Measurements from ENCODE around the gene MAD2L2. TPM values are rescaled to one million over a fixed set of nuclear protein-coding genes. Genes with fewer than 3 reads are reported as not detected.
"Not testable (repeated sequence)": the region's sequence is repeated elsewhere in the genome, so short reads cannot be mapped to it uniquely, and the experiment has no call there.

MAD2L2 gene
- total RNA-seq, 1 donor from 2014 or later, result 19.8 TPM

GRCh38 chr1:11649624-11650330, 31.2 kb downstream of the MAD2L2 start:
- Histone ChIP-seq H3K4me3 (ENCODE audit: low read length in 3 of 3) (no peak overlapping the region), H3K27ac (ENCODE audit: low read depth, low read length) (no peak overlapping the region), H3K36me3 (ENCODE audit: control insufficient read depth in 3 of 3, insufficient read depth in 3 of 3, low read length in 3 of 3) (no peaks in the 10 kb centered on the region), H3K9ac (ENCODE audit: low read depth in 1 of 3, low read length in 3 of 3) (no peak overlapping the region), H3K4me1 (ENCODE audit: control insufficient read depth in 3 of 3, insufficient read depth in 3 of 3, low read length in 3 of 3) (peaks cover 12 to 27% (median 20%) of the 10 kb centered on the region in 3 donors), H3K9me3 (ENCODE audit: control insufficient read depth in 3 of 3, low read length in 3 of 3) (no peaks in the 10 kb centered on the region), H3K27me3 (ENCODE audit: control insufficient read depth in 3 of 3, insufficient read depth in 3 of 3, low read length in 3 of 3) (peaks cover 14 to 41% (median 34%) of the 10 kb centered on the region in 3 donors)

- no peak overlapping the region for H3K4me3 ChIP-seq (ENCODE audit: low read length in 3 of 3)
- no peaks in the 10 kb centered on the region for H3K9me3 ChIP-seq (ENCODE audit: control insufficient read depth in 3 of 3, low read length in 3 of 3)
- no peak overlapping the region for H3K9ac ChIP-seq (ENCODE audit: low read depth in 1 of 3, low read length in 3 of 3)
- H3K4me1 ChIP-seq (ENCODE audit: control insufficient read depth in 3 of 3, insufficient read depth in 3 of 3, low read length in 3 of 3), result peaks cover 12 to 27% (median 20%) of the 10 kb centered on the region in 3 donors
- no peaks in the 10 kb centered on the region for H3K36me3 ChIP-seq (ENCODE audit: control insufficient read depth in 3 of 3, insufficient read depth in 3 of 3, low read length in 3 of 3)
- no peak overlapping the region for H3K27ac ChIP-seq (ENCODE audit: low read depth, low read length)
- peaks cover 14 to 41% (median 34%) of the 10 kb centered on the region in 3 donors for H3K27me3 ChIP-seq (ENCODE audit: control insufficient read depth in 3 of 3, insufficient read depth in 3 of 3, low read length in 3 of 3)
Observed at GRCh38 chr1:11649237-11649623, 31.7 kb downstream of the MAD2L2 start.

DNA sequence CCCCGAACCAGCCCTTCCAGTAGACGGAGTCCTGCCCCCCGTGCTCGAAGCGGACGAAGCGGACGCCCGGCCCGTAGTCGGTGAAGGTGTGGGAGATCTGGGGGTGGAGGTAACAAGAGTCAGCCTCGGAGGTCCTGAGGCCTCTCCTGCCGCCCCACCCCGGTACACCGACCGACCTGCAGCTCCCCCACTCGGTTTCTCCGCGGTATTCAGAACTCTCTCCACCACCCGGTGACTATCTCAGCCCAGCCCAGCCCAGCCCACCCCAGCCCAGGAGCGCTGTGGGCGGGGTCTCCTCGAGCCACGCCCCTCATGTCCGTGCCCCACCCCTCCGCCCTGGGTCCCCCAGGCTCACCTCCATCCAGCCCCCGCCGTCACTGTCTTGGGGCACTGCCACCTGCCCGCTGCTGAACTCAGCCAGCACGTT, 32.2 kb downstream of the MAD2L2 start:
- Histone ChIP-seq H3K27me3 (ENCODE audit: control insufficient read depth in 3 of 3, insufficient read depth in 3 of 3, low read length in 3 of 3) (peaks cover 14 to 41% (median 34%) of the 10 kb centered on the region in 3 donors), H3K9ac (ENCODE audit: low read depth in 1 of 3, low read length in 3 of 3) (peak overlapping the region in 1 of 3 donors; percentile 32), H3K27ac (ENCODE audit: low read depth, low read length) (no peak overlapping the region), H3K36me3 (ENCODE audit: control insufficient read depth in 3 of 3, insufficient read depth in 3 of 3, low read length in 3 of 3) (no peaks in the 10 kb centered on the region), H3K4me3 (ENCODE audit: low read length in 3 of 3) (peak overlapping the region in 1 of 3 donors; percentile 29), H3K9me3 (ENCODE audit: control insufficient read depth in 3 of 3, low read length in 3 of 3) (no peaks in the 10 kb centered on the region), H3K4me1 (ENCODE audit: control insufficient read depth in 3 of 3, insufficient read depth in 3 of 3, low read length in 3 of 3) (peaks cover 12 to 27% (median 20%) of the 10 kb centered on the region in 3 donors)

DNA sequence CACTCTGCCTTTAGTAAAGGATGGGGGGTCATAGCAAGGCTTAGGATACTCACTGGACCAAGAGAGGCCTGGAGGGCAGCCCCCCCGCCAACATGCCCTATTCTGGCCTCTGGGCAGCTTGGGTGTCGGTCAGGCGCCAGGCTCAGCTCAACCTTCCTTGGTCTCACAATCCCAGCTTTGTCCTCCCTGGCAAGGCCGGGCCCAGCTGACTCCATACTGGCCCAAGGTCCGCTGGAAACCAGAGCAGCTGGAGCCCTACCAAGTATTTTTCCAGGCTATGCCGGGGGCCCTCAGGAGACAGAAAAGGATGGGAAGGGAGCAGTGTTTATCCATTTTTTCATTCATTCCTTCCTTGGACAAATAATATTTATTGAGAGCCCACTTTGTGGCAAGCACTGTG, 32.9 kb downstream of the MAD2L2 start:
- Histone ChIP-seq H3K27me3 (ENCODE audit: control insufficient read depth in 3 of 3, insufficient read depth in 3 of 3, low read length in 3 of 3) (peaks cover 14 to 41% (median 35%) of the 10 kb centered on the region in 3 donors), H3K9me3 (ENCODE audit: control insufficient read depth in 3 of 3, low read length in 3 of 3) (no peaks in the 10 kb centered on the region), H3K4me1 (ENCODE audit: control insufficient read depth in 3 of 3, insufficient read depth in 3 of 3, low read length in 3 of 3) (peaks cover 12 to 27% (median 20%) of the 10 kb centered on the region in 3 donors), H3K9ac (ENCODE audit: low read depth in 1 of 3, low read length in 3 of 3) (no peak overlapping the region), H3K36me3 (ENCODE audit: control insufficient read depth in 3 of 3, insufficient read depth in 3 of 3, low read length in 3 of 3) (no peaks in the 10 kb centered on the region), H3K4me3 (ENCODE audit: low read length in 3 of 3) (no peak overlapping the region), H3K27ac (ENCODE audit: low read depth, low read length) (no peak overlapping the region)

DNA sequence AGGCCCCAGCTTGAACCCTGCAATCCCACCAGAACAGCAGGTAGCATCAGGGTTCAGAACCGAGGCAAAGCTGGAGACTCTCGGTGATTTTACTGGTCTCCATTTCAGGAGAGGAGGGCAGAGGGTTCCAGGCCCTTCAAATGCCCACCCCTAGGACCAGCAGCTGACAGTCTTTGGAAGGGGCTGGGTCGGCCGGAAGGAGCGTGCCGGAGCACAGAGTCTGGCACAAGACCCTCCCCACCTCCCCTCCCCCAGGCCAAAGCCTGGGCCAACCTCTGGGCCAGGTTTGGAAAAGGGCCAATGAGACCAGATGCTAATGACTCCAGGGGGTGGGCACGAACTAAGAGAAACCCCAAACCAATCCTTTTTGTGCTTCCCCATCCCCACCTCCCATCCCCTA, 33.6 kb downstream of the MAD2L2 start:
- peaks cover 12 to 27% (median 20%) of the 10 kb centered on the region in 3 donors for H3K4me1 ChIP-seq (ENCODE audit: control insufficient read depth in 3 of 3, insufficient read depth in 3 of 3, low read length in 3 of 3)
- peaks cover 14 to 41% (median 37%) of the 10 kb centered on the region in 3 donors for H3K27me3 ChIP-seq (ENCODE audit: control insufficient read depth in 3 of 3, insufficient read depth in 3 of 3, low read length in 3 of 3)
- H3K9ac ChIP-seq (ENCODE audit: low read depth in 1 of 3, low read length in 3 of 3), result no peak overlapping the region

DNA sequence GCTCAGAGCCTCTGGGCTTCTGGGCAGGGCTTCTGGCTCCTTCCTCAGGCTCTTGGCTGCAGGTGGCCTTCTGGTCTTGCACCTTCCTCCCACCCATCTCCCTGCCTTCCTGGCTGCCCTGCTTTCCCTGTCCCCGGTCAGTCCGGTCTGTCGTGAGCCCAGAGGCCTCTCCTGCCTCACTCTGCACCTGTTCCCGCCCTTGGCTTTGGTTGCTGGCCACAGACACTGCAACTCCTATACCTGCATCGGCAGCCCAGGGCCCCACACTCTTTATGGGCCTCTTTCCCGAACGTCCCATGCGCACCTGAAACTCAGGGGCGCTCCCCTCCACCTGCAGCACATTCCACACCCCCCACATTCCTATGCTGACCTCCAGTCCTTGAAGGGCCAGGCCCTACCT, 34.6 kb downstream of the MAD2L2 start:
- Histone ChIP-seq H3K27me3 (ENCODE audit: control insufficient read depth in 3 of 3, insufficient read depth in 3 of 3, low read length in 3 of 3) (peaks cover 14 to 44% (median 43%) of the 10 kb centered on the region in 3 donors), H3K36me3 (ENCODE audit: control insufficient read depth in 3 of 3, insufficient read depth in 3 of 3, low read length in 3 of 3) (no peaks in the 10 kb centered on the region), H3K4me1 (ENCODE audit: control insufficient read depth in 3 of 3, insufficient read depth in 3 of 3, low read length in 3 of 3) (peaks cover 12 to 27% (median 20%) of the 10 kb centered on the region in 3 donors), H3K9me3 (ENCODE audit: control insufficient read depth in 3 of 3, low read length in 3 of 3) (no peaks in the 10 kb centered on the region), H3K4me3 (ENCODE audit: low read length in 3 of 3) (no peak overlapping the region), H3K9ac (ENCODE audit: low read depth in 1 of 3, low read length in 3 of 3) (no peak overlapping the region), H3K27ac (ENCODE audit: low read depth, low read length) (no peak overlapping the region)

More for the DNA sequence above, 33.6 kb downstream of the MAD2L2 start:
- no peaks in the 10 kb centered on the region for H3K9me3 ChIP-seq (ENCODE audit: control insufficient read depth in 3 of 3, low read length in 3 of 3)
- H3K27ac ChIP-seq (ENCODE audit: low read depth, low read length), result no peak overlapping the region
- H3K36me3 ChIP-seq (ENCODE audit: control insufficient read depth in 3 of 3, insufficient read depth in 3 of 3, low read length in 3 of 3), result no peaks in the 10 kb centered on the region
- H3K4me3 ChIP-seq (ENCODE audit: low read length in 3 of 3), result no peak overlapping the region

DNA sequence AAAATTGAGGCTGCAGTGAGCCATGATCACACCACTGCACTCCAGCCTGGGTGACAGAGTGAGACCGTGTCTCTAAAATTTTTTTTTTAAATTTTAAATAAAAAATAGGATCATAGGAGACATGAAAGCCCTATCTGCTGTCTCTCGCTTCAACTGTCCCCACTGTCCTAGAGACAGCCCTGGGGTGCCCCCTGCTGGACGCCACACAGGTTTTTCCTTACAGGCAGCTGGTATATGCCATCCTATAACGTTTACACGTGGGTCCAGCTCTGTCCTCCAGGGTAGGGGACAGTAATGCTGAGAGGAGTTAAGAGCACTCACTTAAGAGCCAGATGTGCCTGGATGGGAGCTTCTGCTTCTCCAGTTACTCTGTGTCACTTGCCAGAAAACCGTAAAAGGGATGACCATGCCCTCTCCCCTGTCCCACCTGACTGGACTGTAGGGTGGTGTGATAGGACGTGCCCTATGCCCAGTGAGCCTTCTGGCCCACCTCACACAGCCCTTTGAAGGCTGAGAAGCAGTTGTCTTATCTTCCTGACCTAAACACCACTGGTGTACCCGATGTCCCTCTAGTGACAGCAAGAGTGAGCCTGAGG, 35.2 kb downstream of the MAD2L2 start:
- Histone ChIP-seq H3K9ac (ENCODE audit: low read depth in 1 of 3, low read length in 3 of 3) (no peak overlapping the region), H3K4me1 (ENCODE audit: control insufficient read depth in 3 of 3, insufficient read depth in 3 of 3, low read length in 3 of 3) (peaks cover 12 to 27% (median 22%) of the 10 kb centered on the region in 3 donors), H3K4me3 (ENCODE audit: low read length in 3 of 3) (no peak overlapping the region), H3K27ac (ENCODE audit: low read depth, low read length) (no peak overlapping the region), H3K36me3 (ENCODE audit: control insufficient read depth in 3 of 3, insufficient read depth in 3 of 3, low read length in 3 of 3) (no peaks in the 10 kb centered on the region), H3K27me3 (ENCODE audit: control insufficient read depth in 3 of 3, insufficient read depth in 3 of 3, low read length in 3 of 3) (peaks cover 14 to 43% (median 41%) of the 10 kb centered on the region in 3 donors), H3K9me3 (ENCODE audit: control insufficient read depth in 3 of 3, low read length in 3 of 3) (no peaks in the 10 kb centered on the region)

DNA sequence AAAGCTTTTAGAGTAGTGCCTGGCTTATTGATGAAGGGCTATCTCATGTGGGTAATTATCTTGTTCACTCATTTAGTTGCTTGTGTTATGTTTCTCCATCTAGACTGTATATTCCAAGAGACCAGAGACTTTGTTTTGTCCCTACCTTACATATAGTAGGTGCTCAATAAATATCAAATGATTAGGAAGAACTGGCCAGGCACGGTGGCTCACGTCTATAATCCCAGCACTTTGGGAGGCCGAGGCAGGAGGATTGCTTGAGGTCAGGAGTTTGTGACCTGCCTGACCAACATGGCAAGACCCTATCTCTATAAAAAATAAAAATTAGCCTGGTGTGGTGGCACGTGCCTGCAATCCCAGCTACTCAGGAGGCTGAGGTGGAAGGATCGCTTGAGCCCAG, 35.7 kb downstream of the MAD2L2 start:
- Histone ChIP-seq H3K4me3 (ENCODE audit: low read length in 3 of 3) (no peak overlapping the region), H3K4me1 (ENCODE audit: control insufficient read depth in 3 of 3, insufficient read depth in 3 of 3, low read length in 3 of 3) (peaks cover 8 to 22% (median 18%) of the 10 kb centered on the region in 3 donors), H3K27me3 (ENCODE audit: control insufficient read depth in 3 of 3, insufficient read depth in 3 of 3, low read length in 3 of 3) (peaks cover 11 to 38% (median 38%) of the 10 kb centered on the region in 3 donors), H3K27ac (ENCODE audit: low read depth, low read length) (no peak overlapping the region), H3K36me3 (ENCODE audit: control insufficient read depth in 3 of 3, insufficient read depth in 3 of 3, low read length in 3 of 3) (no peaks in the 10 kb centered on the region), H3K9me3 (ENCODE audit: control insufficient read depth in 3 of 3, low read length in 3 of 3) (no peaks in the 10 kb centered on the region), H3K9ac (ENCODE audit: low read depth in 1 of 3, low read length in 3 of 3) (no peak overlapping the region)

- Histone ChIP-seq H3K4me1 (ENCODE audit: control insufficient read depth in 3 of 3, insufficient read depth in 3 of 3, low read length in 3 of 3) (peaks cover 3 to 14% (median 12%) of the 10 kb centered on the region in 3 donors), H3K36me3 (ENCODE audit: control insufficient read depth in 3 of 3, insufficient read depth in 3 of 3, low read length in 3 of 3) (no peaks in the 10 kb centered on the region), H3K9ac (ENCODE audit: low read depth in 1 of 3, low read length in 3 of 3) (no peak overlapping the region), H3K27me3 (ENCODE audit: control insufficient read depth in 3 of 3, insufficient read depth in 3 of 3, low read length in 3 of 3) (peaks cover 0 to 28% (median 27%) of the 10 kb centered on the region in 3 donors), H3K4me3 (ENCODE audit: low read length in 3 of 3) (no peak overlapping the region), H3K9me3 (ENCODE audit: control insufficient read depth in 3 of 3, low read length in 3 of 3) (no peaks in the 10 kb centered on the region), H3K27ac (ENCODE audit: low read depth, low read length) (no peak overlapping the region)
Observed at GRCh38 chr1:11643782-11644181, 37.2 kb downstream of the MAD2L2 start.

GRCh38 chr1:11642418-11643017, 38.4 kb downstream of the MAD2L2 start:
- H3K9me3 ChIP-seq (ENCODE audit: control insufficient read depth in 3 of 3, low read length in 3 of 3); H3K4me3 ChIP-seq (ENCODE audit: low read length in 3 of 3); H3K9ac ChIP-seq (ENCODE audit: low read depth in 1 of 3, low read length in 3 of 3); H3K36me3 ChIP-seq (ENCODE audit: control insufficient read depth in 3 of 3, insufficient read depth in 3 of 3, low read length in 3 of 3); H3K4me1 ChIP-seq (ENCODE audit: control insufficient read depth in 3 of 3, insufficient read depth in 3 of 3, low read length in 3 of 3); H3K27ac ChIP-seq (ENCODE audit: low read depth, low read length): not testable (repeated sequence)
- H3K27me3 ChIP-seq (ENCODE audit: control insufficient read depth in 3 of 3, insufficient read depth in 3 of 3, low read length in 3 of 3), result peaks cover 0 to 21% (median 20%) of the 10 kb centered on the region in 3 donors
